Effector memory CD4-positive, alpha-beta T cell (primary cell): ENCODE results near the gene COMMD10.

Experiments used
- DNase-seq, 3 donors: peaks; one replicate each; pipeline ENCODE4 v3.0.0-alpha.2; 2020
- H3K27ac ChIP-seq: 2 replicates; pipeline ENCODE4 v1.7.0; 2013; ENCODE audit warnings: mild to moderate bottlenecking, low read length, moderate library complexity; ENCODE audit not compliant: insufficient read depth, poor library complexity, severe bottlenecking
- H3K27me3 ChIP-seq: replicated peaks from 2 replicates; pipeline ENCODE4 v1.7.0; 2013; ENCODE audit warnings: mild to moderate bottlenecking, low read length; ENCODE audit not compliant: insufficient read depth, control insufficient read depth, poor library complexity, severe bottlenecking
- H3K36me3 ChIP-seq: 2 replicates; pipeline ENCODE4 v1.7.0; 2013; ENCODE audit warnings: mild to moderate bottlenecking, low read length, moderate library complexity; ENCODE audit not compliant: control insufficient read depth, insufficient read depth
- H3K4me1 ChIP-seq: 2 replicates; pipeline ENCODE4 v1.7.0; 2013; ENCODE audit warnings: low read length, mild to moderate bottlenecking; ENCODE audit not compliant: control insufficient read depth, insufficient read depth, poor library complexity, severe bottlenecking
- H3K4me3 ChIP-seq: 2 replicates; pipeline ENCODE4 v1.7.0; 2013; ENCODE audit warnings: low read length, low read depth, mild to moderate bottlenecking; ENCODE audit not compliant: insufficient read depth, poor library complexity, severe bottlenecking
- H3K9me3 ChIP-seq: 2 replicates; pipeline ENCODE4 v1.7.0; 2013; ENCODE audit warnings: mild to moderate bottlenecking, low read length, moderate library complexity; ENCODE audit not compliant: control insufficient read depth

COMMD10 gene

GRCh38 chr5:116159006-116159405 is 74.2 kb downstream of the COMMD10 start:
- no peaks in the 10 kb centered on the region for H3K36me3 ChIP-seq
- no peaks in the 10 kb centered on the region for H3K9me3 ChIP-seq

DNA sequence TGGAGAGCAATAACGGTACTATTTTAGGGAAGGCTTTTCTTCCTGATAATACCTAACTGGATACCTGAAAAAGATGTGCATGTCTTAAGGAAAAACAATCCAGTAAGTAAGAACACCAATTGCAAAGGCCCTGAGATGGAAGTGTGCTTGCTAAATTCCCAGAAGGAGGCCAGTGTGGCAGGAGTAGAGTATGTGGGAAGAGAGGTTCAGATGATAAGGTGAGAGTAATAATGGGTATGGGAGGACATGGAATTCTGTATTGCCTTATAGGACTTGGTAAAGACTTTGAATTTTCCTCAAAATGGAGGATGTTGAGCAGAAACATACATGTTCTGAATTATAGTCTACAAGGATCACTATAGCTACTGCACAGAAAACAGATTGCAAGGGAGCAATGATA is 89.3 kb downstream of the COMMD10 start:
- Histone ChIP-seq H3K9me3 (no peaks in the 10 kb centered on the region), H3K4me1 (no peaks in the 10 kb centered on the region), H3K27me3 (no peaks in the 10 kb centered on the region), H3K27ac (no peak overlapping the region), H3K36me3 (no peaks in the 10 kb centered on the region), H3K4me3 (no peak overlapping the region)
- no peak for DNase-seq

More at GRCh38 chr5:116159006-116159405, 74.2 kb downstream of the COMMD10 start:
- DNase-seq, result no peak
- H3K4me1 ChIP-seq, result no peaks in the 10 kb centered on the region
- no peaks in the 10 kb centered on the region for H3K27me3 ChIP-seq
- no peak overlapping the region for H3K4me3 ChIP-seq
- H3K27ac ChIP-seq, result no peak overlapping the region

DNA sequence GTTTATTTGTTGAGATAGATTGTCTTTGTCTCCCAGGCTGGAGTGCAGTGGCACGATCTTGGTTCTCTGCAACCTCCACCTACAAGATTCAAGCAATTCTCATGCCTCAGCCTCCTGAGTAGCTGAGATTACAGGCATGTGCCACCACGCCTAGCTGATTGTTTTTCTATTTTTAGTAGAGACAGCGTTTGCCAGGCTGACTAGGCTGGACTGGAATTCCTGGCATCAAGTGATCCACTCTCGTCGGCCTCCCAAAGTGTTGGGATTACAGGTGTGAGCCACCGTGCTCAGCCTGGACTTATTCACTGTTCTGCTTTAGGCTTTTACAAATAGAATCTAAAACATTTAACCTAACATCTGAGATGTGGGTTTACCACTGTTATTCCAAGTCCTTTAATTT is 91.3 kb downstream of the COMMD10 start:
- Histone ChIP-seq H3K27ac (no peak overlapping the region), H3K4me3 (no peak overlapping the region), H3K36me3 (no peaks in the 10 kb centered on the region), H3K27me3 (no peaks in the 10 kb centered on the region), H3K4me1 (no peaks in the 10 kb centered on the region), H3K9me3 (no peaks in the 10 kb centered on the region)
- DNase-seq, result no peak

DNA sequence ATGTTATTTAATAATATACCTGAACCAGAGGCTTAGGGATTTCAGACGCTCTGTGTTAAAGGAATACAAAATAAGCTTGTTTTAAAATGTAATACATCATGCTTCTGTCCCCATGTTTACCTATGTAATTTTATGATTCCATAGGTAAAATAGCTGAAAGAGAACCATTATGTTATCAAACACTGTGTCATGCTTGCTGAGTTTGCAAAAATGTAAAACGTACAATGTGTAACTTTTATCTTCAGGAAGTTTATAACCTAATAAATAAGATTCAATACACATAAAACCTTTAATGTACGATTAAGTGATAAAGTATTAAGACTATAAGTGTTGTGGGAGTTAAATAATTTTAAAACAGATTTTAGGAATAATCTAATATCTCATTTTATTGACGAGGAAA is 94.1 kb downstream of the COMMD10 start:
- Histone ChIP-seq H3K27me3 (no peaks in the 10 kb centered on the region), H3K27ac (no peak overlapping the region), H3K4me3 (no peak overlapping the region), H3K36me3 (no peaks in the 10 kb centered on the region), H3K9me3 (no peaks in the 10 kb centered on the region), H3K4me1 (no peaks in the 10 kb centered on the region)
- no peak for DNase-seq

DNA sequence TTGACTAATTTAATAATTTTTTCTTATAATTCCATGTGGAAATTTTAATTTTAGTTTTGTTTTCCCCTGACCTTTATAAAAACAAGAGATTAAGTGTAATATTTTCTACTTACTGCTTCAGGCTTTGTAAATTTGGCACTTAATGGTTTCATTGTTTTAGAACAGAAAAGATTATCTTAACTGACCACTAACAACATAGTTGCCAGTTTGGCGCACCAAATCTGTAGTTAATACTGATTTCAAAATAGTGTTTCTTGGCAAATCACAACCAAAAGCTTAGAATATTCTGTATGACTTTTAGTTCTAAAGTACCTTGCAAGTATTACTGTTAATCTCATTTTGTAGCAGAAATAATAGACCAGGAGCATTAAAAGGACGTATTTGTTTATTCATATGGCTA is 124.3 kb downstream of the COMMD10 start:
- no peaks in the 10 kb centered on the region for H3K36me3 ChIP-seq
- H3K27me3 ChIP-seq, result no peaks in the 10 kb centered on the region
- no peaks in the 10 kb centered on the region for H3K9me3 ChIP-seq
- no peak for DNase-seq
- H3K4me1 ChIP-seq, result no peaks in the 10 kb centered on the region
- H3K27ac ChIP-seq, result no peak overlapping the region
- H3K4me3 ChIP-seq, result no peak overlapping the region

- Histone ChIP-seq H3K36me3 (no peaks in the 10 kb centered on the region), H3K27ac (no peak overlapping the region), H3K4me1 (no peaks in the 10 kb centered on the region), H3K27me3 (no peaks in the 10 kb centered on the region), H3K9me3 (no peaks in the 10 kb centered on the region), H3K4me3 (no peak overlapping the region)
- DNase-seq, result no peak
Measured at GRCh38 chr5:116212225-116212624, 127.4 kb downstream of the COMMD10 start.

DNA sequence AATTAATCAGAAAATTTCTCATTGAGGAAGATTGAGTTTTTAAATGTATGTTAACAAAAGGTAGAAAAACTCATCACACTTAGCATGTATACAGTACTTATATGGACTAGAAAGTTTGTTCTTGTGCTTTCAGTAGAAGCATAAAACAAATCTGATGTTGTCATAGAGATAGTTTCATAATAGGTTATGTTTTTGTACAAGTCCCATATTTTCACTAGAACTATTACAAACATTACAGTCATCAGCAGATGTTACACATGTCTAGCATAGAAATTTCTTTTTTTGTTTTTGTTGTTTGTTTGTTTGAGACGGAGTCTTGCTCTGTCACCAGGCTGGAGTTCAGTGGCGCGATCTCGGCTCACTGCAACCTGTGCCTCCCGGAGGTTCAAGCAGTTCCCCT is 131.4 kb downstream of the COMMD10 start:
- H3K27me3 ChIP-seq, result no peaks in the 10 kb centered on the region
- H3K4me3 ChIP-seq, result no peak overlapping the region
- no peak overlapping the region for H3K27ac ChIP-seq
- DNase-seq, result no peak
- H3K36me3 ChIP-seq, result no peaks in the 10 kb centered on the region
- H3K4me1 ChIP-seq, result no peaks in the 10 kb centered on the region
- H3K9me3 ChIP-seq, result no peaks in the 10 kb centered on the region

DNA sequence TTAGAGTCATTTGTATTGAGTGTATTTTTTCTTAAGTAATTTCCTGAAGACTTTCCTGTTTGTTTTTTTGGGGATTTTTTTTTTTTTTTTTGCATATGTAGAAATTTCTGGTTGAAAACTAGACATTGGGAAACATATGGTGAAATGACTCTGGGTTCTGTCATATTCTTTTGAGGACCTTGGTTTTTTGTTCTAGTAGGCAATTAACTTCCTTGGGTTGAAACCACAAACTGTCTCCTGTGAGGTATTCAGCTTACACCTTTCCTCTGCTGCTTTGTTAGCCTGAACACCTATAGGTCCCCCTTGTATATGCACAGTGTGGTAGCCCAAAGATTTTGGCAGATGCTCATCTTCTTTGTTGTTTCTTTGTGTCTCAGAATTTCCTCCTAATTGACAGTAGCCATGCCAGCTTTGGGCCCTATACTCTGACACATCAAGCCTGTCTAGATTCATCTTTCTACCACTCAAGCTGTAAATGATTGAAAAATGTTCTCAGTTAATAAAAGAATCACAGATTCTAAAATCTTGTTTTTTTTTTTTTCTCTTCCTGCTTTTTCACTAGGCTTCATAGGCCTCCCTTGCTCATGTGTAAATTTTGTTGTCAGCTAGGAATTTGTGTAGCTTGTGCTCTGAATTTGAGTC is 140.6 kb downstream of the COMMD10 start:
- no peaks in the 10 kb centered on the region for H3K27me3 ChIP-seq
- DNase-seq, result no peak
- H3K4me1 ChIP-seq, result no peaks in the 10 kb centered on the region
- H3K36me3 ChIP-seq, result no peaks in the 10 kb centered on the region
- H3K27ac ChIP-seq, result no peak overlapping the region
- no peaks in the 10 kb centered on the region for H3K9me3 ChIP-seq
- H3K4me3 ChIP-seq, result no peak overlapping the region

GRCh38 chr5:116229131-116229689 is 144.4 kb downstream of the COMMD10 start:
- DNase-seq, result no peak
- Histone ChIP-seq H3K27ac (no peak overlapping the region), H3K4me3 (no peak overlapping the region), H3K4me1 (no peaks in the 10 kb centered on the region), H3K36me3 (no peaks in the 10 kb centered on the region), H3K27me3 (no peaks in the 10 kb centered on the region), H3K9me3 (no peaks in the 10 kb centered on the region)

- no peak overlapping the region for H3K27ac ChIP-seq
- H3K4me3 ChIP-seq, result no peak overlapping the region
- no peaks in the 10 kb centered on the region for H3K27me3 ChIP-seq
- DNase-seq, result no peak
- no peaks in the 10 kb centered on the region for H3K9me3 ChIP-seq
- H3K36me3 ChIP-seq, result no peaks in the 10 kb centered on the region
- H3K4me1 ChIP-seq, result no peaks in the 10 kb centered on the region
Measured at GRCh38 chr5:116231288-116231687, 146.5 kb downstream of the COMMD10 start.
